Cardiac muscle cell (in vitro differentiated cells and primary cell): ENCODE results near the gene BMP8B. TPM values are rescaled to one million over a fixed set of nuclear protein-coding genes. Genes with fewer than 3 reads are reported as not detected.
"Not testable (repeated sequence)": the region's sequence is repeated elsewhere in the genome, so short reads cannot be mapped to it uniquely, and the experiment has no call there.

Experiments used
- DNase-seq, 2 donors: peaks; one replicate each; pipeline versions ENCODE4 v3.0.0 to v3.0.0-alpha.2; 2010 to 2017; ENCODE audit warnings: low read depth in 1 of 2, low spot score in 1 of 2
- H3K27ac ChIP-seq: fragments of 200-600 bp; sonication (generic); 2 replicates; pipeline ENCODE4 v1.5.1; 2016
- H3K27me3 ChIP-seq: fragments of 200-600 bp; sonication (generic); 2 replicates; pipeline ENCODE4 v1.6.0; 2016; ENCODE audit warnings: control low read depth
- H3K36me3 ChIP-seq: fragments of 200-600 bp; sonication (generic); 2 replicates; pipeline ENCODE4 v1.5.1; 2016; ENCODE audit warnings: control low read depth
- H3K4me1 ChIP-seq: fragments of 200-600 bp; sonication (generic); 2 replicates; pipeline ENCODE4 v1.8.1; 2017; ENCODE audit warnings: low read depth, mild to moderate bottlenecking, mixed run types
- H3K4me3 ChIP-seq: fragments of 200-600 bp; sonication (generic); 2 replicates; pipeline ENCODE4 v1.5.1; 2016; ENCODE audit warnings: mild to moderate bottlenecking
- H3K9me3 ChIP-seq: fragments of 200-600 bp; sonication (generic); 2 replicates; pipeline ENCODE4 v1.5.1; 2017; ENCODE audit warnings: low read depth, mild to moderate bottlenecking, control low read depth
- polyA plus RNA-seq: library from polyadenylated mRNA; unstranded; fragments of >200 nt; fragmentation: Nextera tagmentation; extraction: Ambion mirVana; gene quantifications from 2 replicates; pipeline ENCODE4 v1.2.1, GENCODE V29; 2016
- total RNA-seq: library from RNA; depleted of rRNA; stranded (reverse); fragments of >200 nt; gene quantifications from 2 replicates; pipeline ENCODE4 v1.2.3, GENCODE V29; 2016
- TF ChIP-seq, protein P1 (sequence below): IDR thresholded peaks from 2 replicates; pipeline ENCODE4 v1.5.1; 2012; ENCODE audit warnings: low read depth, mild to moderate bottlenecking, low read length

The BMP8B gene
- total and polyA plus RNA-seq, 2 experiments from 2014 or later = 0.02 TPM; not detected in 1

DNA sequence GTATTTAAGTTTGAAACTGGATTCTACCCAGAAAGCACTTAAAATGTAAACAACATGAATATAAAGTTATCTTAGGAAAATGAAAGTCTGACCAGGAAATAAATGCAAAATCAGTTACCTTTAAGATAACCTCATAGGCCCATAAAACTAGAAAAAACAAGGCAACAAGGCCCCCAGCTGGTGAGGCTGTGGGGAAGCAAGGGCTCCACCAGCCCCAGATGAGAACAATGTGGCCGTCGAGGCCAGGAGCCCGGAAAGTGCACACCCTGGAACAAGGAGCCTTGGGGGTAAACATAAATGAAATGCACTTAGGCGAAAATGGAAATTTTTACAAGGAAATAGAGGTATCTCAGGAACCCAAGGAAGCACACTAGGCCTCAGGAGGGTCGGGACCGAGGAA, 37.9 kb upstream of the BMP8B start:
- no peak for DNase-seq
- Histone ChIP-seq H3K4me1 (no peaks in the 10 kb centered on the region), H3K27me3 (peaks cover 4% of the 10 kb centered on the region), H3K27ac (no peak overlapping the region), H3K9me3 (no peaks in the 10 kb centered on the region), H3K4me3 (no peak overlapping the region), H3K36me3 (no peaks in the 10 kb centered on the region)
- TF ChIP-seq, protein P1, sequence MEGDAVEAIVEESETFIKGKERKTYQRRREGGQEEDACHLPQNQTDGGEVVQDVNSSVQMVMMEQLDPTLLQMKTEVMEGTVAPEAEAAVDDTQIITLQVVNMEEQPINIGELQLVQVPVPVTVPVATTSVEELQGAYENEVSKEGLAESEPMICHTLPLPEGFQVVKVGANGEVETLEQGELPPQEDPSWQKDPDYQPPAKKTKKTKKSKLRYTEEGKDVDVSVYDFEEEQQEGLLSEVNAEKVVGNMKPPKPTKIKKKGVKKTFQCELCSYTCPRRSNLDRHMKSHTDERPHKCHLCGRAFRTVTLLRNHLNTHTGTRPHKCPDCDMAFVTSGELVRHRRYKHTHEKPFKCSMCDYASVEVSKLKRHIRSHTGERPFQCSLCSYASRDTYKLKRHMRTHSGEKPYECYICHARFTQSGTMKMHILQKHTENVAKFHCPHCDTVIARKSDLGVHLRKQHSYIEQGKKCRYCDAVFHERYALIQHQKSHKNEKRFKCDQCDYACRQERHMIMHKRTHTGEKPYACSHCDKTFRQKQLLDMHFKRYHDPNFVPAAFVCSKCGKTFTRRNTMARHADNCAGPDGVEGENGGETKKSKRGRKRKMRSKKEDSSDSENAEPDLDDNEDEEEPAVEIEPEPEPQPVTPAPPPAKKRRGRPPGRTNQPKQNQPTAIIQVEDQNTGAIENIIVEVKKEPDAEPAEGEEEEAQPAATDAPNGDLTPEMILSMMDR = no peak

DNA sequence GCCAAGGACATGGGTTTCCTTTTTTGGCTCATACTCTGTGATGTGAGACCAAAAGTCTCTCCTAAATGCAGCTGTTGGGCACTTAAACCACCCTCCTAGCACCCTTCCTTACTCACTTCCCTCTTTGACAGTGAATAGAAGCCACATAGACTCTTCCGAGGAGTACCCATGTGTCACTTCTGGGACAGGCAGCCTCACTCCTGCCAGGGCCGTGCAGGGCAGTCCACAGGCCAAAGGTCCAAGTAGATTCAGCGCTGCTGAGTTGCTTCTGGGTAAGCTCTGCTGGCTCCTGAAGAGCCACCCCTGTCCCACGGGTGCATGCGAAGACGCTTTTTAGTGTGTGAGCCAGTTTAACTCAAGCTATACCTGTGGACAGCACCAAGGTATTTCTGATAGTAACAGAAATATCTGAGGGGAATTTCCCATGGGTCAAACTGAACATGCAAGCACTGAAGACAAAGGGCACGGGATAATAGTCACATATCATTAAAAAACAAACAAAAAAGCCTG, 36.8 kb upstream of the BMP8B start:
- no peak for DNase-seq
- H3K9me3 ChIP-seq = no peaks in the 10 kb centered on the region
- no peak overlapping the region for H3K27ac ChIP-seq
- no peaks in the 10 kb centered on the region for H3K4me1 ChIP-seq
- H3K4me3 ChIP-seq = no peak overlapping the region
- TF ChIP-seq, protein P1 = no peak
- no peaks in the 10 kb centered on the region for H3K36me3 ChIP-seq
- H3K27me3 ChIP-seq = peaks cover 10% of the 10 kb centered on the region

GRCh38 chr1:39823450-39823849, 34.8 kb upstream of the BMP8B start:
- not testable (repeated sequence) for H3K36me3 ChIP-seq, H3K4me3 ChIP-seq, H3K27ac ChIP-seq, DNase-seq, H3K4me1 ChIP-seq, H3K9me3 ChIP-seq
- H3K27me3 ChIP-seq = peaks cover 28% of the 10 kb centered on the region

DNA sequence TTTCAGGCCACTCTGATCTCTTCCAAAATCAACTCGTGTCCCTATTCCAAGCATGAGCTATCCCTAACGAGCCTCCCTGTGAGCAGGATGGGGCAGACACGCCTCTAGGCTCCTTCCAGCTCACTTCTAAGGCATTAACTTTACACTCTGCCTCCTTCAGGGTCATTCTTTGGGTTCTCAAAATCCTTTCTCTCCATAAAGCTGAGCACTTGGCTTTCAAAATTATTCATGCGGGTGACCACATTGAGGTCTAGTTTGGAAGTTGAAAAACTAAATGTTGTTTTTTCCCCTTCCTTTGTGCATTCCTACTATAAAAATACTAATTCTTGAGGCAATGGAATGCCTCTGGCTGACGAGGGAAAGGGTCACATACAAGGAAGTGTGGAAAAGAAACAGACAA, 33.5 kb upstream of the BMP8B start:
- Histone ChIP-seq H3K4me1 (no peaks in the 10 kb centered on the region), H3K36me3 (no peaks in the 10 kb centered on the region), H3K9me3 (no peaks in the 10 kb centered on the region), H3K27me3 (peaks cover 32% of the 10 kb centered on the region), H3K27ac (no peak overlapping the region), H3K4me3 (no peak overlapping the region)
- no peak for DNase-seq
- TF ChIP-seq, protein P1 = no peak

DNA sequence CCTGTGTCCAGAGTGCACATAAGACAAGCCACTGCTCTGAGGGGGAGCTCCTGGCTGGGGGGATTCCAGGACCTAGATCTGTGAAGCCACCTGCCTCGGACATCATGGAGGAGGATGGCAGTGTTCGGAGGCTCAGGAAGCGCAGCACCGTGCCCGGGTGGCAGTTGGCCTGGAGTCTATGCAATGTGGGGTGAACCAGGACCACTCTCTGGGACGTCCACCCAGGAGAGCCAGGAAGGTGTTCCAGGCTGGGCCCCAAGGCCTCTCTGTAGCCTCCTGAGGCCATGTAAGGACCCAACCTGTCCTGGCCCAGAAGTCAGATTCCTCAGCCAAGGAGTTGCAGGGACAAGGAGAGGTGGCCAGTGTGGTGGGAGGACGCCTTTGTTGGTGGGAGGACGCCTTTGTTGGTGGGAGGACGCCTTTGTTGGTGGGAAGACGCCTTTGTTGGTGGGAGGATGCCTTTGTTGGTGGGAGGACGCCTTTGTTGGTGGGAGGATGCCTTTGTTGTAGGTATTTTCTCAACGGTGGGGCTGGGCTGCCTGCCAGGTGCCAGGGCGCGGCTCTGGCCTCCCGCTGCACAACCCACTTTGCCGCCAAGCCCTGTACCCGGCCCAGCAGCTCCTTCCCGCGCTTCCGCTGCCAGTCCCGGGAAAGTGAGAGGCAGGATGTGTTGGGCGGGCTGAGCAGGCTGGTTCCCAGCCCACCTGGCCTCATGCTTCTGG, 30.6 kb upstream of the BMP8B start:
- H3K27ac ChIP-seq = no peak overlapping the region
- TF ChIP-seq, protein P1 = no peak
- no peak for DNase-seq
- no peaks in the 10 kb centered on the region for H3K4me1 ChIP-seq
- H3K36me3 ChIP-seq = no peaks in the 10 kb centered on the region
- H3K9me3 ChIP-seq = no peaks in the 10 kb centered on the region
- H3K4me3 ChIP-seq = no peak overlapping the region
- peaks cover 52% of the 10 kb centered on the region for H3K27me3 ChIP-seq

DNA sequence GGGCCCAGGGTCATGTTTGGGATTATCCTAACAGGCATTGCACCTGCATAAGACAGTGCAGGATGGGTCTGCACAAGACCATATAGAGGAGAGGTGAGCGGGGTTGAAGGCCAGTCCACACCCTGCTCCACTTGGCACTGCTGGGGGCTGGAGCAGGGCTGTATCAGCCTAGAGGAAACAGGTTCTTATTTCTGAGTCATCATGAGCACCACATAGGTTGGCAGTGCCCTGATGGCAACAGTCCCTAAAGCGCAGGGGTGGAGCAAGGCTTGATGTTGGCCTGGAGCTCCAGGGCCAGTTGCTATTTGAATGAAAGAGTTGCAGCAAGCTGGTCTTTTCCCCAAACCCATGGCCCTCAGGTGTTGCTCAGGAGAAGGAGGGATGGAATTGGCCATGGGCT, 29.8 kb upstream of the BMP8B start:
- H3K4me3 ChIP-seq = no peak overlapping the region
- TF ChIP-seq, protein P1 = no peak
- no peak for DNase-seq

GRCh38 chr1:39817091-39817932, 28.6 kb upstream of the BMP8B start:
- H3K36me3 ChIP-seq, H3K4me1 ChIP-seq, H3K9me3 ChIP-seq, H3K27ac ChIP-seq, H3K4me3 ChIP-seq, DNase-seq: not testable (repeated sequence)
- peaks cover 59% of the 10 kb centered on the region for H3K27me3 ChIP-seq

More for the DNA sequence above, 29.8 kb upstream of the BMP8B start:
- H3K9me3 ChIP-seq = no peaks in the 10 kb centered on the region
- H3K4me1 ChIP-seq = no peaks in the 10 kb centered on the region
- H3K36me3 ChIP-seq = no peaks in the 10 kb centered on the region
- peaks cover 59% of the 10 kb centered on the region for H3K27me3 ChIP-seq
- H3K27ac ChIP-seq = no peak overlapping the region
